ENCODE results near the gene UBE2G2.

UBE2G2 gene

DNA sequence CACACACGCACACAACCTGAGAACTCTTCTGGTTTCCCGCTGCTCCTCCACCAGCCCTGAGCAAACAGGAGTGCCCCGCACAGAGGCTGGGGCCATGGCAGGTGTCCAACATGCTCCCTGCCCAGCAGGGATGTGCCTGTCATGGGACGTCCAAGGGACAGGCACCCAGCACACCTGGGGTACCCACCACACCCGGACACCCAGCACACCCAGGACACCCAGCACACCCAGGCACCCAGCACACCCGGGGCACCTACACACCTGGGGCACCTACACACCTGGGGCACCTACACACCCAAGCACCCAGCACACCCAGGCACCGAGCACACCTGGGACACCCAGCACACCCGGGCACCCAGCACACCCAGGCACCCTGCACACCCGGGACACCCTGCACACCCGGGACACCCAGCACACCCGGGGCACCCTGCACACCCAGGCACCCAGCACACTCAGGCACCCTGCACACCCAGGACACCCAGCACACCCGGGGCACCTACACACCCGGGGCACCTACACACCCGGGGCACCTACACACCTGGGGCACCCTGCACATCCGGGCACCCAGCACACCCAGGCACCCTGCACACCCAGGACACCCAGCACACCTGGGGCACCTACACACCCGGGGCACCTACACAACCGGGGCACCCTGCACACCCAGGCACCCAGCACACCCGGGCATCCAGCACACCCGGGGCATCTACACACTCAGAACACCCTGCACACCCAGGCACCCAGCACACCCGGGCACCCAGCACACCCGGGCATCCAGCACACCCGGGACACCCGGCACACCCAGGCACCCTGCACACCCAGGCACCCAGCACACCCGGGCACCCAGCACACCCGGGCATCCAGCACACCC is 37.9 kb downstream of the UBE2G2 start:
- TF ChIP-seq, protein P1, sequence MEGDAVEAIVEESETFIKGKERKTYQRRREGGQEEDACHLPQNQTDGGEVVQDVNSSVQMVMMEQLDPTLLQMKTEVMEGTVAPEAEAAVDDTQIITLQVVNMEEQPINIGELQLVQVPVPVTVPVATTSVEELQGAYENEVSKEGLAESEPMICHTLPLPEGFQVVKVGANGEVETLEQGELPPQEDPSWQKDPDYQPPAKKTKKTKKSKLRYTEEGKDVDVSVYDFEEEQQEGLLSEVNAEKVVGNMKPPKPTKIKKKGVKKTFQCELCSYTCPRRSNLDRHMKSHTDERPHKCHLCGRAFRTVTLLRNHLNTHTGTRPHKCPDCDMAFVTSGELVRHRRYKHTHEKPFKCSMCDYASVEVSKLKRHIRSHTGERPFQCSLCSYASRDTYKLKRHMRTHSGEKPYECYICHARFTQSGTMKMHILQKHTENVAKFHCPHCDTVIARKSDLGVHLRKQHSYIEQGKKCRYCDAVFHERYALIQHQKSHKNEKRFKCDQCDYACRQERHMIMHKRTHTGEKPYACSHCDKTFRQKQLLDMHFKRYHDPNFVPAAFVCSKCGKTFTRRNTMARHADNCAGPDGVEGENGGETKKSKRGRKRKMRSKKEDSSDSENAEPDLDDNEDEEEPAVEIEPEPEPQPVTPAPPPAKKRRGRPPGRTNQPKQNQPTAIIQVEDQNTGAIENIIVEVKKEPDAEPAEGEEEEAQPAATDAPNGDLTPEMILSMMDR (conservative IDR thresholded peaks at IDR 0.05; ENCODE audit: low read depth, low read length) = no peak
- DNase-seq (ENCODE audit: low read depth) = no peak
- no peak overlapping the region for H3K4me3 ChIP-seq (ENCODE audit: low read length)

DNA sequence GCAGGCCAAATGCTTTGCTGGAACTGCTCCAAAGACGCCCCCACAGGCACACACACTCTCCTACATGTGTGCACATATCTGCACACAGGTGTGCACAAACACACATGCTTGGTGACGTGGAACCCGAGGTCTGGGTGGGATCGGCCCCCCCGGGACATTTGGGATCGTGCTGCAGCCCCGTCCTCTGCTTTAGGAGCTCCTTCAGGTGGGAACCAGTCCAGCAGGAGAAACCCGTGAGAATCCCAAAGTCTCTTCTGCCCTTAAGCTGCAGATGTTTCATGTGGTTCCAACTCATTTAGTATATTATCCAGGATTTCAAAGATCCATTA is 38.6 kb downstream of the UBE2G2 start:
- TF ChIP-seq, protein P1 (conservative IDR thresholded peaks at IDR 0.05; ENCODE audit: low read depth, low read length) = no peak
- no peak for DNase-seq (ENCODE audit: low read depth)
- no peak overlapping the region for H3K4me3 ChIP-seq (ENCODE audit: low read length)

DNA sequence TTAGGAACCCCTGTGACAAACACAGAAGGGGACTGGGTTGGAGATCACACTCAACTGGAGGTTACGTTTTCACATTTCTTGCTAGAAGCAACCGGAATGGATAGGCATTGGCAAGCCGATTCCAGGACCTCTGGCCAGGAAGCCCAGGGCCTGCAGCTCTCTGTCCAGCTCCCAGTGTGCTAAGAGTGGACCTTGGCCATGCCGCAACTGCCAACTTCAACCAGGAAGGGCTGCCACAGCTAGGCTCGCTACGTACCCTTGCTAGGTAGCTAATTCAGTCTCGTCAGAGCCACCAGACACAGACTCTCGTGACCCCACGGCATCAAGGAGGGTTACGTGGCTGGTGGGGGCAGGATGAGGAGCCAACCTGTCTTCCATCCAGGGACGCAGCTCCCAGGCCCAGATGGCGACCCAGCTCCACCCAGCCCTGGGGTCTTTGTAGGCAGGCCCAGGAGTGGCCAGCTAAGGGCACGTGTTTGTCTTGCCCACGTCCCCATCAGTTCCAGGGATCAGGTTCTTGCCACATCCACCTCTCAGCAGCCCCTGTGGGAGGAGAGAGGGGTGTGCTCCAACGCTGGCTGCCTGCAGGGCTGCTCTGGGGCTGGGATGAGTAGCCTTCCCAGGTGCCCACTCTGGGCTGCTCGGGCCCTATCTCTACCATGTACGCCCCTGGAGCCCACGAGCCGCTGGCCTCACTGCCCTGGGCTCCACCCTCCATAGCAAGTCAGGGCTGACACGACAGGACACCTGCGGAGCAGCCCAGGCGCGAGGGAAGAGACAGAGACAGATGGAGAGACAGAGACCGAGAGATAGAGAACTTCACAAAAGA is 39.2 kb downstream of the UBE2G2 start:
- TF ChIP-seq, protein P1 (conservative IDR thresholded peaks at IDR 0.05; ENCODE audit: low read depth, low read length) = no peak
- DNase-seq (ENCODE audit: low read depth) = no peak
- H3K4me3 ChIP-seq (ENCODE audit: low read length) = no peak overlapping the region

DNA sequence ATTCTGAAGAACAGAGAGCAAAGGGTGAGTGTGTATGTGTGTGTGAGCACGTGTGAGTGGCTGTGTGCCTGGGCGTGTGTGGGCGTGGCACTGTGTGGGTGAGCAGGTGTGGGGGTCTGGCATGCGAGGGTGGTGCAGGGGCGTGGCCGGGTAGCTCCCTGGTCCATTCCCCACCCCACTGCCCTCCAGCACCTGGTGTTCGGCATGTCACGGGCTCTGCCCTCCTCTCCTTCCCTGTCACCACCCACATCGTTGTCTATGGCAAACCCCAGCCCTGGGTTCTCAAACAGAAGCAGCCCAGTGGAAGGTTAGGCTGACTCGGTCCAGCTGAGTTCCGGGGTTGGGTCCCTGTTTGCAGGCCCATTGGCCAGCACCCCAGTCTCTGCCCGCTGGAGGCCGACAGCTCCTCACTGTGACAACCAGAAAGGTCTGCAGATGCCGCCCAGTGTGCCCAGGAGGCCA is 39.8 kb downstream of the UBE2G2 start:
- TF ChIP-seq, protein P1 (conservative IDR thresholded peaks at IDR 0.05; ENCODE audit: low read depth, low read length) = no peak
- no peak for DNase-seq (ENCODE audit: low read depth)
- no peak overlapping the region for H3K4me3 ChIP-seq (ENCODE audit: low read length)

DNA sequence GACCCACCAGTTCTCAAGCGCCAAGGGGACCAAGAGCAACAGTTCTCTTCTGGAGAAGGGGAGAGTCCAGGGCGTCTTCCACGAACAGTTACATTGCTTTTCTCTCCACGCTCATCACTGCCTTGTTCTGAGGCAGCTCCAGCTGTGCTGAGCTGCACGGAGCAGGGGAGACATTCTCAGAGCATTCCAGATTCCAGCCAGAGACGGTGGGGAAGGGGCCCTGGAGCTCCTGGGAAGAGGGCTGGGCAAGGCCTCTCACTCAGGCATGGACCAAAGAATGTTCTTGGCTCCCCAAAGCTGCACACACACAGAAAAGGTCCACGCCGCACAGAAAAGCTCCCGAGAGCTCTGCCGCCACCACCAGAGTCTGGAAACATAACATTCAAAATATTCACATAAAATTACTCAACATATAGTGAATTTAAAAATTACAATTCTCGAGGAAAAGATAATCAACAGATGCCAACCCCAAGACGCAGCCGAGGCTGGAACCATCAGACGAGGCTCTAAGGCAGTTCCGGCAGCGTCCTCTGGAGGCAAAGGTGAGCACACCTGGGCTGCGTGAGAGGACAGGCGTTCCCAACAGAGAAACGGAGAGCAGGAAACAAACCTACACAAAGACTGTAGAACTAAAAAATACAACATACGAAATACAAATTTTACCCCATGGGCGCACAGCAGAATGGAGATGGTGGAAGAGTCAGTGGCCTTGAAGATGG is 40.5 kb downstream of the UBE2G2 start:
- H3K4me3 ChIP-seq (ENCODE audit: low read length) = no peak overlapping the region
- no peak for DNase-seq (ENCODE audit: low read depth)
- TF ChIP-seq, protein P1 (conservative IDR thresholded peaks at IDR 0.05; ENCODE audit: low read depth, low read length) = peak; percentile 48

DNA sequence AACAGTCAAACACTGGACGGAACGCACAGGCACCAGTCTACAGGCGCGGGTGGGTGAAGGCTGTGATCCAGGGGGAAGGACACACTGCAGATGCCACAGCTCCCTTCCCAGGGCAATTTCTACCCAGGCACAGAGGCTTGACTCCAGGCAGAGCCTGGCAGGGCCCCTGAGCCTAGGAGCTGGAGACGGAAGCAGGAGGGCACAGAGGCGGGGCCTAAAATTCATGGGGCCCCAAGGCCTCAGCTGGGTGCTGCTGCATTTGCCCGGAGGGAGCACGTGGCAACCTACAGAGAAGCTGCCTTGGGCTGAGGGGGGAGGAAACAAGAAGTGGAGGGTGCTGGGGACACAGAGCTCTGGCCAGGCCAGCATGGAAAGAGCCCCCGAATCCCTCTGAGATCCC is 41.2 kb downstream of the UBE2G2 start:
- H3K4me3 ChIP-seq (ENCODE audit: low read length) = no peak overlapping the region
- DNase-seq (ENCODE audit: low read depth) = no peak
- TF ChIP-seq, protein P1 (conservative IDR thresholded peaks at IDR 0.05; ENCODE audit: low read depth, low read length) = no peak

Measured in retinal pigment epithelial cell (primary cell).